Natural killer cell (primary cell): ENCODE measurements around the gene METTL2A. TPM values are rescaled to one million over a fixed set of nuclear protein-coding genes. Genes with fewer than 3 reads are reported as not detected.
A peak's percentile ranks its signal among the peaks of the same experiment; 100 is the strongest.
"Not testable (repeated sequence)": the region's sequence is repeated elsewhere in the genome, so short reads cannot be mapped to it uniquely, and the experiment has no call there.

Experiments used
- ATAC-seq, 3 donors: fragments of 150-1000 bp in 2 of 3; fragments of 200-7000 bp in 1 of 3; cut with Tn5 transposase; 1 replicate in 1 of 3; 2 replicates in 2 of 3; pipeline ENCODE4 v1.10.0; 2021; ENCODE audit warnings: mild to moderate bottlenecking in 2 of 3, moderate library complexity in 2 of 3
- DNase-seq, 2 donors: peaks; one replicate each; pipeline versions ENCODE4 v3.0.0 to v3.0.0-alpha.2; 2013 to 2021; ENCODE audit warnings: mixed read lengths in 1 of 2
- H3K27ac ChIP-seq: one replicate; pipeline ENCODE4 v1.5.1; 2013; ENCODE audit warnings: mild to moderate bottlenecking, low read length
- H3K27me3 ChIP-seq: one replicate; pipeline ENCODE4 v1.6.1; 2013; ENCODE audit warnings: low read length; ENCODE audit not compliant: control insufficient read depth, insufficient read depth
- H3K36me3 ChIP-seq: one replicate; pipeline ENCODE4 v1.6.1; 2013; ENCODE audit warnings: low read length; ENCODE audit not compliant: control insufficient read depth, insufficient read depth
- H3K4me1 ChIP-seq: one replicate; pipeline ENCODE4 v1.6.1; 2013; ENCODE audit warnings: low read length; ENCODE audit not compliant: control insufficient read depth, insufficient read depth
- H3K4me3 ChIP-seq: one replicate; pipeline ENCODE4 v1.5.1; 2013; ENCODE audit warnings: low read length
- H3K9me3 ChIP-seq: one replicate; pipeline ENCODE4 v1.6.1; 2013; ENCODE audit warnings: low read length; ENCODE audit not compliant: control insufficient read depth, insufficient read depth
- H3K27ac Mint-ChIP-seq, 2 donors: one replicate each; pipeline ENCODE4 v1.8.0; 2022; ENCODE audit warnings: mild to moderate bottlenecking in 2 of 2, mixed read lengths in 2 of 2, moderate library complexity in 1 of 2
- H3K27me3 Mint-ChIP-seq, 2 donors: one replicate each; pipeline ENCODE4 v1.8.0; 2022; ENCODE audit warnings: low read depth in 2 of 2, mixed read lengths in 2 of 2
- H3K36me3 Mint-ChIP-seq: one replicate; pipeline ENCODE4 v1.8.0; 2022; ENCODE audit warnings: mixed read lengths
- H3K4me1 Mint-ChIP-seq, 2 donors: one replicate each; pipeline ENCODE4 v1.8.0; 2022; ENCODE audit warnings: mixed read lengths in 2 of 2
- H3K4me3 Mint-ChIP-seq: one replicate; pipeline ENCODE4 v1.8.0; 2022; ENCODE audit warnings: mild to moderate bottlenecking, moderate library complexity, mixed read lengths
- H3K9me3 Mint-ChIP-seq, 2 donors: one replicate each; pipeline ENCODE4 v1.8.0; 2022; ENCODE audit warnings: mixed read lengths in 2 of 2
- WGBS: methylation state at CpG from one replicate; pipeline ENCODE4 v1.1.7; 2013; ENCODE audit warnings: missing lambda C conversion rate; ENCODE audit not compliant: insufficient coverage; 5-methylcytosine and 5-hydroxymethylcytosine counted together
- intact Hi-C: fragments of 100-400 bp; cut with micrococcal nuclease; formaldehyde crosslinking; loops from one replicate; pipeline ENCODE4 v1.14.2; 2022
- total RNA-seq, 4 donors: library from RNA; stranded (reverse); fragments of 120-200 nt in 1 of 4; gene quantifications; one replicate each; pipeline versions ENCODE4 v1.2.3 to v1.2.4, GENCODE V29; 2013 to 2022

METTL2A gene
- total RNA-seq, 3 donors from 2014 or later (not counting 1 experiment from before 2014, with no cell fraction given), result 10.8 to 13.5 (median 11.5) TPM

- ATAC-seq, intact Hi-C loops: not testable (repeated sequence)
These were observed 56.1 kb downstream of the METTL2A start for GRCh38 chr17:62479639-62480258.

GRCh38 chr17:62482553-62482952 is 58.9 kb downstream of the METTL2A start:
- H3K27ac Mint-ChIP-seq, H3K9me3 Mint-ChIP-seq, intact Hi-C loops, H3K27me3 ChIP-seq, H3K27ac ChIP-seq, ATAC-seq, H3K27me3 Mint-ChIP-seq, H3K4me3 Mint-ChIP-seq, H3K4me3 ChIP-seq, H3K9me3 ChIP-seq, H3K36me3 ChIP-seq, H3K36me3 Mint-ChIP-seq, DNase-seq, H3K4me1 ChIP-seq: not testable (repeated sequence)
- 100% methylated on average over 1 of the region's 3 CpGs for WGBS
- H3K4me1 Mint-ChIP-seq, result peaks cover 18 to 26% of the 10 kb centered on the region in 2 donors

More at GRCh38 chr17:62479639-62480258, 56.1 kb downstream of the METTL2A start:
- H3K9me3 Mint-ChIP-seq, H3K27me3 ChIP-seq, H3K36me3 ChIP-seq, H3K27me3 Mint-ChIP-seq, H3K36me3 Mint-ChIP-seq, H3K9me3 ChIP-seq: not testable (repeated sequence)
- H3K4me1 Mint-ChIP-seq, result peaks cover 23 to 25% of the 10 kb centered on the region in 2 donors
- peak overlapping the region; percentile 88 to 92 for H3K27ac Mint-ChIP-seq
- H3K4me3 ChIP-seq, result peak overlapping the region; percentile 45
- 0% methylated on average over 14 of the region's 22 CpGs for WGBS
- peaks cover 17% of the 10 kb centered on the region for H3K4me1 ChIP-seq
- H3K27ac ChIP-seq, result peak overlapping the region; percentile 62
- peak in 1 of 2 donors; percentile 40 for DNase-seq
- peak overlapping the region; percentile 90 for H3K4me3 Mint-ChIP-seq

- no CpG with 5 or more reads among the region's 1 CpG for WGBS
- intact Hi-C loops, H3K9me3 ChIP-seq, H3K27me3 Mint-ChIP-seq, H3K36me3 Mint-ChIP-seq, H3K4me1 ChIP-seq, H3K27ac ChIP-seq, H3K4me3 Mint-ChIP-seq, DNase-seq, H3K9me3 Mint-ChIP-seq, H3K4me3 ChIP-seq, H3K27me3 ChIP-seq, H3K36me3 ChIP-seq: not testable (repeated sequence)
- peak; percentile 80 to 93 (median 91) for ATAC-seq
- Mint-ChIP-seq H3K27ac (peak overlapping the region; percentile 63 to 73), H3K4me1 (peaks cover 12 to 33% of the 10 kb centered on the region in 2 donors)
These were observed 67.3 kb downstream of the METTL2A start for GRCh38 chr17:62490990-62491389.

- H3K9me3 ChIP-seq, H3K4me3 Mint-ChIP-seq, H3K36me3 ChIP-seq, H3K4me3 ChIP-seq, H3K27ac ChIP-seq, intact Hi-C loops, H3K27ac Mint-ChIP-seq, ATAC-seq, H3K9me3 Mint-ChIP-seq, H3K4me1 ChIP-seq, H3K27me3 ChIP-seq, H3K27me3 Mint-ChIP-seq, H3K36me3 Mint-ChIP-seq, DNase-seq: not testable (repeated sequence)
- H3K4me1 Mint-ChIP-seq, result peaks cover 23 to 29% of the 10 kb centered on the region in 2 donors
- WGBS, result 90% methylated on average over 4 of the region's 5 CpGs
These were observed 69.5 kb downstream of the METTL2A start for GRCh38 chr17:62493049-62493655.

- WGBS, result 79% methylated on average over 7 of the region's 7 CpGs
- H3K9me3 ChIP-seq, H3K4me1 ChIP-seq, H3K36me3 ChIP-seq, intact Hi-C loops, H3K27ac ChIP-seq, ATAC-seq, DNase-seq, H3K27ac Mint-ChIP-seq, H3K4me3 ChIP-seq, H3K36me3 Mint-ChIP-seq, H3K27me3 ChIP-seq, H3K9me3 Mint-ChIP-seq, H3K27me3 Mint-ChIP-seq, H3K4me3 Mint-ChIP-seq: not testable (repeated sequence)
- H3K4me1 Mint-ChIP-seq, result peaks cover 23 to 29% of the 10 kb centered on the region in 2 donors
These were observed 70.4 kb downstream of the METTL2A start for GRCh38 chr17:62494073-62494472.

GRCh38 chr17:62496344-62496743 is 72.6 kb downstream of the METTL2A start:
- H3K27ac ChIP-seq, H3K4me1 ChIP-seq, H3K4me3 Mint-ChIP-seq, H3K9me3 Mint-ChIP-seq, H3K9me3 ChIP-seq, ATAC-seq, H3K27me3 Mint-ChIP-seq, H3K36me3 ChIP-seq, H3K27me3 ChIP-seq, intact Hi-C loops, H3K4me3 ChIP-seq, DNase-seq, H3K36me3 Mint-ChIP-seq: not testable (repeated sequence)
- H3K27ac Mint-ChIP-seq, result peak overlapping the region in 1 of 2 donors; percentile 51
- peaks cover 16 to 19% of the 10 kb centered on the region in 2 donors for H3K4me1 Mint-ChIP-seq
- 94% methylated on average over 4 of the region's 4 CpGs for WGBS

- H3K27me3 ChIP-seq, H3K27ac Mint-ChIP-seq, H3K36me3 ChIP-seq, DNase-seq, H3K9me3 ChIP-seq, H3K27me3 Mint-ChIP-seq, H3K9me3 Mint-ChIP-seq, intact Hi-C loops, H3K4me3 Mint-ChIP-seq, H3K27ac ChIP-seq, H3K36me3 Mint-ChIP-seq, ATAC-seq, H3K4me3 ChIP-seq, H3K4me1 ChIP-seq: not testable (repeated sequence)
- WGBS, result 92% methylated on average over 8 of the region's 8 CpGs
- peaks cover 11 to 12% of the 10 kb centered on the region in 2 donors for H3K4me1 Mint-ChIP-seq
These were observed 75.1 kb downstream of the METTL2A start for GRCh38 chr17:62498796-62499195.
